ENCODE data around the gene HES7.

DNA sequence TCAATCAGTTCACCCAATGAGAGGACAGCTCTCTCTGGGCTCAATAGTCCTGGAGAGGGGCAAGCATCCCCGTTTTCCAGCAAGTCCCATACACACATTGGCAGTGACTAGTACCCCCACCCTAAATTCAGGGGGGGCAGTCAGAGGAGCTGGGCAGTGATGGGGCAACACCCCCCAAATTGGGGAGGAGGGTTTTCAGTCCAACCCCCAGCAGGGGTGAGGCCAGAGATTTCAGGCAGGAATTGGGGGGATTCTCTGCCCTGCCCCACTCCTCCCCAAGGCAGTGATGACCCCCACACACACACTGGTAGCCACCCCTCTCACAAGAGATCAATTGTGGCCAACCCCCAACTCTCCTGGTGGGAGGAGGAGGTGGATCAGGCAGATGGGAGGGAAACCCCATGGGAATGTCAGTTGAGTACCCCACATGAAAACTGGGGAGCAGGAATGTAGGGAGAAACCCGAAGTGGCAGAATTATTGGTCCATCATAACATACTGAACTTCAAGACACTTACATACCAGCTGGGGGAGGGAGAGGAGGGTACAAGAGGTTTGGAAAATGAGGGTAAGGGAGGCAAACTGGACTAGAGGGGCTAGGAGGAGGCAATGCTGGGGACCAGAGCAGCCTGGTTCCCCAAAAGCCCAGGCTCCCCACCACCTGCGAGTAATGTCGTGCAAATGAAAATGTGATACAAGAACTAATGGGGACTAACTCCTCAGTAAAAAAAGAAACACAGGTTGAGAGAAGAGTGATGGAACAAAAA is 35.7 kb upstream of the HES7 start:
- TF ChIP-seq, protein P1, sequence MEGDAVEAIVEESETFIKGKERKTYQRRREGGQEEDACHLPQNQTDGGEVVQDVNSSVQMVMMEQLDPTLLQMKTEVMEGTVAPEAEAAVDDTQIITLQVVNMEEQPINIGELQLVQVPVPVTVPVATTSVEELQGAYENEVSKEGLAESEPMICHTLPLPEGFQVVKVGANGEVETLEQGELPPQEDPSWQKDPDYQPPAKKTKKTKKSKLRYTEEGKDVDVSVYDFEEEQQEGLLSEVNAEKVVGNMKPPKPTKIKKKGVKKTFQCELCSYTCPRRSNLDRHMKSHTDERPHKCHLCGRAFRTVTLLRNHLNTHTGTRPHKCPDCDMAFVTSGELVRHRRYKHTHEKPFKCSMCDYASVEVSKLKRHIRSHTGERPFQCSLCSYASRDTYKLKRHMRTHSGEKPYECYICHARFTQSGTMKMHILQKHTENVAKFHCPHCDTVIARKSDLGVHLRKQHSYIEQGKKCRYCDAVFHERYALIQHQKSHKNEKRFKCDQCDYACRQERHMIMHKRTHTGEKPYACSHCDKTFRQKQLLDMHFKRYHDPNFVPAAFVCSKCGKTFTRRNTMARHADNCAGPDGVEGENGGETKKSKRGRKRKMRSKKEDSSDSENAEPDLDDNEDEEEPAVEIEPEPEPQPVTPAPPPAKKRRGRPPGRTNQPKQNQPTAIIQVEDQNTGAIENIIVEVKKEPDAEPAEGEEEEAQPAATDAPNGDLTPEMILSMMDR (IDR thresholded peaks at IDR 0.05), result no peak
- no peak for TF ChIP-seq POLR2A (IDR thresholded peaks at IDR 0.05)
